ENCODE measurements around the gene STAC3. TPM values are rescaled to one million over a fixed set of nuclear protein-coding genes. Genes with fewer than 3 reads are reported as not detected.

The STAC3 gene
- polyA plus RNA-seq, 3 donors: 2.5 to 4.2 (median 3.3) TPM

- DNase-seq (ENCODE audit: low read depth in 3 of 3, low spot score in 2 of 3): no peak
Observed at GRCh38 chr12:57224973-57225679, 25.9 kb downstream of the STAC3 start.

- DNase-seq (ENCODE audit: low read depth in 3 of 3, low spot score in 2 of 3): no peak
Observed at GRCh38 chr12:57224278-57224972, 26.6 kb downstream of the STAC3 start.

GRCh38 chr12:57223191-57224165 lies 27.5 kb downstream of the STAC3 start:
- no peak for DNase-seq (ENCODE audit: low read depth in 3 of 3, low spot score in 2 of 3)

GRCh38 chr12:57222286-57223190 lies 28.4 kb downstream of the STAC3 start:
- no peak for DNase-seq (ENCODE audit: low read depth in 3 of 3, low spot score in 2 of 3)

GRCh38 chr12:57221169-57221917 lies 29.6 kb downstream of the STAC3 start:
- no peak for DNase-seq (ENCODE audit: low read depth in 3 of 3, low spot score in 2 of 3)

GRCh38 chr12:57220770-57221168 lies 30.2 kb downstream of the STAC3 start:
- no peak for DNase-seq (ENCODE audit: low read depth in 3 of 3, low spot score in 2 of 3)

GRCh38 chr12:57219993-57220754 lies 30.8 kb downstream of the STAC3 start:
- no peak for DNase-seq (ENCODE audit: low read depth in 3 of 3, low spot score in 2 of 3)

- no peak for DNase-seq (ENCODE audit: low read depth in 3 of 3, low spot score in 2 of 3)
Observed at GRCh38 chr12:57219205-57219992, 31.6 kb downstream of the STAC3 start.

GRCh38 chr12:57218030-57218853 lies 32.7 kb downstream of the STAC3 start:
- DNase-seq (ENCODE audit: low read depth in 3 of 3, low spot score in 2 of 3): no peak

GRCh38 chr12:57216921-57217879 lies 33.8 kb downstream of the STAC3 start:
- DNase-seq (ENCODE audit: low read depth in 3 of 3, low spot score in 2 of 3): no peak

- no peak for DNase-seq (ENCODE audit: low read depth in 3 of 3, low spot score in 2 of 3)
Observed at GRCh38 chr12:57216014-57216911, 34.7 kb downstream of the STAC3 start, which contains the start of gene NXPH4. NXPH4 (plus strand) TSS chr12:57216794; CDS start chr12:57216970, 176 bp downstream.

GRCh38 chr12:57215668-57216013 lies 35.3 kb downstream of the STAC3 start:
- DNase-seq (ENCODE audit: low read depth in 3 of 3, low spot score in 2 of 3): no peak

- no peak for DNase-seq (ENCODE audit: low read depth in 3 of 3, low spot score in 2 of 3)
Observed at GRCh38 chr12:57215065-57215464, 35.9 kb downstream of the STAC3 start.

- no peak for DNase-seq (ENCODE audit: low read depth in 3 of 3, low spot score in 2 of 3)
Observed at GRCh38 chr12:57214398-57214781, 36.6 kb downstream of the STAC3 start.

All from right renal cortex interstitium (tissue), 3 donors.